HG02588 (cell line): ENCODE results near the gene NFATC1.
"Not testable (repeated sequence)": the region's sequence is repeated elsewhere in the genome, so short reads cannot be mapped to it uniquely, and the experiment has no call there.

Experiments
- ATAC-seq: cut with Tn5 transposase; IDR thresholded peaks from one replicate; pipeline ENCODE4 v1.9.1; 2021; ENCODE audit warnings: mild to moderate bottlenecking, moderate library complexity; ENCODE audit not compliant: unreplicated experiment

NFATC1 gene

GRCh38 chr18:79470547-79470946, 74.8 kb downstream of the NFATC1 start:
- ATAC-seq: no peak

GRCh38 chr18:79471046-79471445, 75.3 kb downstream of the NFATC1 start:
- ATAC-seq: no peak

- ATAC-seq: no peak
Observed at GRCh38 chr18:79471597-79471996, 75.9 kb downstream of the NFATC1 start.

- ATAC-seq: no peak
Observed at GRCh38 chr18:79472176-79472575, 76.4 kb downstream of the NFATC1 start.

- no peak for ATAC-seq
Observed at GRCh38 chr18:79472946-79473345, 77.2 kb downstream of the NFATC1 start.

GRCh38 chr18:79476031-79476917, 80.5 kb downstream of the NFATC1 start:
- ATAC-seq: no peak

GRCh38 chr18:79476918-79477571, 81.3 kb downstream of the NFATC1 start:
- no peak for ATAC-seq

- ATAC-seq: no peak
Observed at GRCh38 chr18:79477711-79478483, 82.2 kb downstream of the NFATC1 start.

GRCh38 chr18:79478484-79479115, 82.9 kb downstream of the NFATC1 start:
- no peak for ATAC-seq

GRCh38 chr18:79479116-79479760, 83.5 kb downstream of the NFATC1 start:
- ATAC-seq: no peak

GRCh38 chr18:79479761-79480161, 84.0 kb downstream of the NFATC1 start:
- no peak for ATAC-seq

GRCh38 chr18:79480171-79481045, 84.7 kb downstream of the NFATC1 start:
- no peak for ATAC-seq

- ATAC-seq: no peak
Observed at GRCh38 chr18:79481046-79481790, 85.5 kb downstream of the NFATC1 start.

GRCh38 chr18:79483393-79483792, 87.7 kb downstream of the NFATC1 start:
- ATAC-seq: not testable (repeated sequence)

GRCh38 chr18:79483971-79484491, 88.3 kb downstream of the NFATC1 start:
- no peak for ATAC-seq

GRCh38 chr18:79484661-79485621, 89.2 kb downstream of the NFATC1 start:
- no peak for ATAC-seq

- no peak for ATAC-seq
Observed at GRCh38 chr18:79485788-79486355, 90.1 kb downstream of the NFATC1 start.
